ENCODE results near the gene PRRG1. TPM values are rescaled to one million over a fixed set of nuclear protein-coding genes. Genes with fewer than 3 reads are reported as not detected.
"Not testable (repeated sequence)": the region's sequence is repeated elsewhere in the genome, so short reads cannot be mapped to it uniquely, and the experiment has no call there.

The PRRG1 gene
- total RNA-seq, 1 experiment from 2014 or later, result 8.6 TPM

- Histone ChIP-seq H3K9me3 (ENCODE audit: control insufficient read depth, insufficient read depth, low read depth, low read length) (no peaks in the 10 kb centered on the region), H3K27ac (ENCODE audit: low read length) (no peak overlapping the region), H3K4me3 (ENCODE audit: low read depth in 2 of 2, low read length in 2 of 2) (no peak overlapping the region), H3K36me3 (ENCODE audit: control insufficient read depth, insufficient read depth, low read length) (no peaks in the 10 kb centered on the region), H3K27me3 (ENCODE audit: control insufficient read depth, insufficient read depth, low read length) (no peaks in the 10 kb centered on the region), H3K4me1 (ENCODE audit: control insufficient read depth, insufficient read depth, low read length) (no peaks in the 10 kb centered on the region)
- POLR2A ChIA-PET, result no interaction called here
- no peak for DNase-seq (ENCODE audit: low read depth, low spot score)
- intact Hi-C loops (cut with micrococcal nuclease; ENCODE audit: unreplicated experiment), result no loop called here
- CTCF ChIA-PET, result no interaction called here
- in situ Hi-C loops (cut with HindIII; ENCODE audit: low pct_unique_long_range_greater_than_20kb, low sequenced_read_pairs), result no loop called here
- no peak for ATAC-seq
- BruUV-seq (replicated peaks), result no TSS peak
- no peak for TF ChIP-seq SIN3A (IDR thresholded peaks at IDR 0.05; ENCODE audit: borderline replicate concordance, insufficient read depth, low read depth, low read length)
- no peak for TF ChIP-seq CTCF (IDR thresholded peaks at IDR 0.05)
- TF ChIP-seq POLR2AphosphoS5 (IDR thresholded peaks at IDR 0.05; ENCODE audit: low read depth, low read length), result no peak
- no peak for TF ChIP-seq TCF7L2 (IDR thresholded peaks at IDR 0.05; ENCODE audit: low read depth, low read length)
- TF ChIP-seq REST (IDR thresholded peaks at IDR 0.05; ENCODE audit: insufficient read depth in 1 of 2, low read depth in 2 of 2, low read length in 1 of 2), result no peak
These were observed 106.2 kb downstream of the PRRG1 start for GRCh38 chrX:37455381-37455780.

GRCh38 chrX:37460285-37460684, 111.1 kb downstream of the PRRG1 start:
- H3K27me3 ChIP-seq (ENCODE audit: control insufficient read depth, insufficient read depth, low read length); H3K27ac ChIP-seq (ENCODE audit: low read length); ATAC-seq; DNase-seq (ENCODE audit: low read depth, low spot score); intact Hi-C loops (cut with micrococcal nuclease; ENCODE audit: unreplicated experiment); H3K36me3 ChIP-seq (ENCODE audit: control insufficient read depth, insufficient read depth, low read length); H3K4me1 ChIP-seq (ENCODE audit: control insufficient read depth, insufficient read depth, low read length); in situ Hi-C loops (cut with HindIII; ENCODE audit: low pct_unique_long_range_greater_than_20kb, low sequenced_read_pairs); H3K9me3 ChIP-seq (ENCODE audit: control insufficient read depth, insufficient read depth, low read depth, low read length); POLR2A ChIA-PET; CTCF ChIA-PET; BruUV-seq (replicated peaks); H3K4me3 ChIP-seq (ENCODE audit: low read depth in 2 of 2, low read length in 2 of 2): not testable (repeated sequence)

- Histone ChIP-seq H3K27me3 (ENCODE audit: control insufficient read depth, insufficient read depth, low read length) (no peaks in the 10 kb centered on the region), H3K9me3 (ENCODE audit: control insufficient read depth, insufficient read depth, low read depth, low read length) (no peaks in the 10 kb centered on the region), H3K4me3 (ENCODE audit: low read depth in 2 of 2, low read length in 2 of 2) (no peak overlapping the region), H3K4me1 (ENCODE audit: control insufficient read depth, insufficient read depth, low read length) (no peaks in the 10 kb centered on the region), H3K27ac (ENCODE audit: low read length) (no peak overlapping the region), H3K36me3 (ENCODE audit: control insufficient read depth, insufficient read depth, low read length) (no peaks in the 10 kb centered on the region)
- in situ Hi-C loops (cut with HindIII; ENCODE audit: low pct_unique_long_range_greater_than_20kb, low sequenced_read_pairs) (no loop called here), intact Hi-C loops (cut with micrococcal nuclease; ENCODE audit: unreplicated experiment) (no loop called here)
- BruUV-seq (replicated peaks), result no TSS peak
- ChIA-PET POLR2A (no interaction called here), CTCF (no interaction called here)
- TF ChIP-seq REST (IDR thresholded peaks at IDR 0.05; ENCODE audit: insufficient read depth in 1 of 2, low read depth in 2 of 2, low read length in 1 of 2) (no peak), CTCF (IDR thresholded peaks at IDR 0.05) (no peak), POLR2AphosphoS5 (IDR thresholded peaks at IDR 0.05; ENCODE audit: low read depth, low read length) (no peak), TCF7L2 (IDR thresholded peaks at IDR 0.05; ENCODE audit: low read depth, low read length) (no peak), SIN3A (IDR thresholded peaks at IDR 0.05; ENCODE audit: borderline replicate concordance, insufficient read depth, low read depth, low read length) (no peak)
- ATAC-seq, result no peak
- DNase-seq (ENCODE audit: low read depth, low spot score), result no peak
These were observed 113.2 kb downstream of the PRRG1 start for GRCh38 chrX:37462346-37462745.
